Measurements from ENCODE around the gene SHC2.

Gene SHC2

GRCh38 chr19:461721-462551, 1.1 kb upstream of the SHC2 start:
- no peak overlapping the region for H3K4me2 ChIP-seq (ENCODE audit: low read depth, low read length, poor library complexity, severe bottlenecking)
- TF ChIP-seq, protein P1, sequence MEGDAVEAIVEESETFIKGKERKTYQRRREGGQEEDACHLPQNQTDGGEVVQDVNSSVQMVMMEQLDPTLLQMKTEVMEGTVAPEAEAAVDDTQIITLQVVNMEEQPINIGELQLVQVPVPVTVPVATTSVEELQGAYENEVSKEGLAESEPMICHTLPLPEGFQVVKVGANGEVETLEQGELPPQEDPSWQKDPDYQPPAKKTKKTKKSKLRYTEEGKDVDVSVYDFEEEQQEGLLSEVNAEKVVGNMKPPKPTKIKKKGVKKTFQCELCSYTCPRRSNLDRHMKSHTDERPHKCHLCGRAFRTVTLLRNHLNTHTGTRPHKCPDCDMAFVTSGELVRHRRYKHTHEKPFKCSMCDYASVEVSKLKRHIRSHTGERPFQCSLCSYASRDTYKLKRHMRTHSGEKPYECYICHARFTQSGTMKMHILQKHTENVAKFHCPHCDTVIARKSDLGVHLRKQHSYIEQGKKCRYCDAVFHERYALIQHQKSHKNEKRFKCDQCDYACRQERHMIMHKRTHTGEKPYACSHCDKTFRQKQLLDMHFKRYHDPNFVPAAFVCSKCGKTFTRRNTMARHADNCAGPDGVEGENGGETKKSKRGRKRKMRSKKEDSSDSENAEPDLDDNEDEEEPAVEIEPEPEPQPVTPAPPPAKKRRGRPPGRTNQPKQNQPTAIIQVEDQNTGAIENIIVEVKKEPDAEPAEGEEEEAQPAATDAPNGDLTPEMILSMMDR (conservative IDR thresholded peaks at IDR 0.05; ENCODE audit: low read length): no peak
- no peak for TF ChIP-seq EZH2phosphoT487 (IDR thresholded peaks at IDR 0.05; ENCODE audit: borderline replicate concordance)
- no peaks in the 10 kb centered on the region for H3K27me3 ChIP-seq (ENCODE audit: insufficient read depth, low read length, poor library complexity, severe bottlenecking)
- no peaks in the 10 kb centered on the region for H3K36me3 ChIP-seq (ENCODE audit: insufficient read depth, low read length)
- H3K79me2 ChIP-seq (ENCODE audit: insufficient read depth, low read length): no peaks in the 10 kb centered on the region
- H2AFZ ChIP-seq (ENCODE audit: low read length): no peak overlapping the region
- peaks cover 7% of the 10 kb centered on the region; the same call in 1 of the 2 replicates for H3K9me3 ChIP-seq (ENCODE audit: insufficient read depth, low read depth, low read length)
- no peaks in the 10 kb centered on the region for H3K4me1 ChIP-seq (ENCODE audit: insufficient read depth, low read length, poor library complexity, severe bottlenecking)
- no peak overlapping the region for H3K9ac ChIP-seq (ENCODE audit: low read depth, low read length, poor library complexity, severe bottlenecking)
- H3K9me2 ChIP-seq (replicated peaks; ENCODE audit: low read depth, low read length): no peaks in the 10 kb centered on the region
- no peak overlapping the region for H3K4me3 ChIP-seq (ENCODE audit: low read length, poor library complexity, severe bottlenecking)
- H4K20me1 ChIP-seq (ENCODE audit: insufficient read depth, low read length, poor library complexity, severe bottlenecking): no peaks in the 10 kb centered on the region
- no peaks in the 10 kb centered on the region for H3F3A ChIP-seq (ENCODE audit: low read depth)

DNA sequence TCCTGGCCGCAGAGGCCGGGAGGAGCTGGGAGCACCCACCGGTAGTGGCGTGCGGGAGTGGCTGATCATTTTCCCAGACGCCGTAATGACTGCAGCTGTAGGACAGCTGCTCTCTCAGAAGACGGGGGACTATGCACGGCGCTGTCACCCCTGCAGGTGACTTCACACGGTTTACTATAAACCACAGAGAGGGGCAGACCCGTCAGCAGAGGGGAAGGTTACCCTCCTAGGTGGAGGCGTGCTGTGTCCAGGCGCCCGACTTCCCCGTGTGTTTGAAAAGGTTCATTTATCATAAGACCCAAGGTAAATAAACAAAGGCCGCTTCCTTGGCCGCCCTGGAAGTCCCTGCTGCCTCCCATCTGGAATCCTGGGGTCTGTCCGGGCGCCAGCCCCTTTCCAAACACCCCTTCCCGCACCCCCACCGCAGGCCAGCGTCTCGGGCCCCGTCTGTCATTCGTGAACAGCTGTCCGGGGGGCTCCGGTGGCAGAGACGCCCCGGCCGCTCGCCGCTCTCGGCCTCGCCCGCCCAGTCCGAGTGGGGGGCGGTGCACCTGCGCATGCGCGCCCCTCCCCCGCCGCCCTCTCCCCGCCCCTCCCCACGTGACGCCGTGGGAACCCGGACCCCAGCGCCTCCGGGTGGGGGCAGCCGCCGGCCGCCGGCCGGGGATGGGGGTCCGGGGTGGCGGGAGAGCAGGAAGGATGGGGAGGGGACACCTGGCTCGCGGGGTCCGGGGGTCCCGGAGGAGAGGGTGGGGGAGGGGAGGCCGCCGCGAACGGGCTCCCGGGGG, 915 bp downstream of the SHC2 start:
- Histone ChIP-seq H3K4me3 (ENCODE audit: low read length, poor library complexity, severe bottlenecking) (no peak overlapping the region), H4K20me1 (ENCODE audit: insufficient read depth, low read length, poor library complexity, severe bottlenecking) (no peaks in the 10 kb centered on the region), H3K9me3 (ENCODE audit: insufficient read depth, low read depth, low read length) (peaks cover 10% of the 10 kb centered on the region; the same call in 1 of the 2 replicates), H3F3A (ENCODE audit: low read depth) (no peaks in the 10 kb centered on the region), H3K4me1 (ENCODE audit: insufficient read depth, low read length, poor library complexity, severe bottlenecking) (no peaks in the 10 kb centered on the region), H3K4me2 (ENCODE audit: low read depth, low read length, poor library complexity, severe bottlenecking) (no peak overlapping the region), H3K9me2 (replicated peaks; ENCODE audit: low read depth, low read length) (no peaks in the 10 kb centered on the region), H3K9ac (ENCODE audit: low read depth, low read length, poor library complexity, severe bottlenecking) (no peak overlapping the region), H3K36me3 (ENCODE audit: insufficient read depth, low read length) (no peaks in the 10 kb centered on the region), H3K79me2 (ENCODE audit: insufficient read depth, low read length) (no peaks in the 10 kb centered on the region), H2AFZ (ENCODE audit: low read length) (no peak overlapping the region), H3K27me3 (ENCODE audit: insufficient read depth, low read length, poor library complexity, severe bottlenecking) (no peaks in the 10 kb centered on the region)
- TF ChIP-seq, protein P1 (conservative IDR thresholded peaks at IDR 0.05; ENCODE audit: low read length): no peak
- no peak for TF ChIP-seq EZH2phosphoT487 (IDR thresholded peaks at IDR 0.05; ENCODE audit: borderline replicate concordance)

- Histone ChIP-seq H3K4me3 (ENCODE audit: low read length, poor library complexity, severe bottlenecking) (no peak overlapping the region), H3K9me3 (ENCODE audit: insufficient read depth, low read depth, low read length) (peaks cover 16% of the 10 kb centered on the region; the same call in 1 of the 2 replicates)
Measured at GRCh38 chr19:458091-459042, 2.5 kb downstream of the SHC2 start.

More at GRCh38 chr19:458091-459042, 2.5 kb downstream of the SHC2 start:
- no peak for TF ChIP-seq EZH2phosphoT487 (IDR thresholded peaks at IDR 0.05; ENCODE audit: borderline replicate concordance)
- TF ChIP-seq, protein P1 (conservative IDR thresholded peaks at IDR 0.05; ENCODE audit: low read length): no peak
- Histone ChIP-seq H3F3A (ENCODE audit: low read depth) (no peaks in the 10 kb centered on the region), H3K36me3 (ENCODE audit: insufficient read depth, low read length) (no peaks in the 10 kb centered on the region), H3K9ac (ENCODE audit: low read depth, low read length, poor library complexity, severe bottlenecking) (no peak overlapping the region), H3K4me1 (ENCODE audit: insufficient read depth, low read length, poor library complexity, severe bottlenecking) (no peaks in the 10 kb centered on the region), H3K4me2 (ENCODE audit: low read depth, low read length, poor library complexity, severe bottlenecking) (no peak overlapping the region), H3K9me2 (replicated peaks; ENCODE audit: low read depth, low read length) (no peaks in the 10 kb centered on the region), H3K27me3 (ENCODE audit: insufficient read depth, low read length, poor library complexity, severe bottlenecking) (no peaks in the 10 kb centered on the region), H2AFZ (ENCODE audit: low read length) (no peak overlapping the region), H3K79me2 (ENCODE audit: insufficient read depth, low read length) (no peaks in the 10 kb centered on the region), H4K20me1 (ENCODE audit: insufficient read depth, low read length, poor library complexity, severe bottlenecking) (no peaks in the 10 kb centered on the region)

Measured in Loucy (cell line).